G401.6 (cell line): ENCODE measurements around the gene GABRR2.
"Not testable (repeated sequence)": the region's sequence is repeated elsewhere in the genome, so short reads cannot be mapped to it uniquely, and the experiment has no call there.

ENCODE experiments used
- FAIRE-seq: peaks from 2 replicates; lab custom pipeline; 2012; peaks lifted over from hg19 to GRCh38; lab: Jason Lieb, UNC

Gene GABRR2

DNA sequence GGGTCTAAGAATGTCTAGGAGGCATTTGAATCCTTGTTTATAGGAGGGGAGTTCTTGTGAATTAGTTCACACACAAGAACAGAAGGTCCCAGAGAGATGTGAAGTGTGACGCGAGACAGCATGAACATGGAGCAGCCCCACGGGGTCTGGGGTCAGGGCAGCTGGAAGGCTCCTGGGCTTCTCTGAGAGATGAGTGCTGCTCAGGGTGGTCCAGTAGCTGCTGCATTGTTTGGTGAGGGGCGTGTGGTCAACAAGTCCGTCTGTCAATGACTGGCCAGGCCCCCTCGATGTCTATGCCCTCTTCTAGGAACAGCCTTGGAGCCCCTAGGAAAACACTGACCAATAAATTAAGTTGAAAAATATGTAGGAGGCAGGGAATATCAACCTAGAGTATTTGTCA lies 57.8 kb downstream of the GABRR2 start:
- no peak for FAIRE-seq

DNA sequence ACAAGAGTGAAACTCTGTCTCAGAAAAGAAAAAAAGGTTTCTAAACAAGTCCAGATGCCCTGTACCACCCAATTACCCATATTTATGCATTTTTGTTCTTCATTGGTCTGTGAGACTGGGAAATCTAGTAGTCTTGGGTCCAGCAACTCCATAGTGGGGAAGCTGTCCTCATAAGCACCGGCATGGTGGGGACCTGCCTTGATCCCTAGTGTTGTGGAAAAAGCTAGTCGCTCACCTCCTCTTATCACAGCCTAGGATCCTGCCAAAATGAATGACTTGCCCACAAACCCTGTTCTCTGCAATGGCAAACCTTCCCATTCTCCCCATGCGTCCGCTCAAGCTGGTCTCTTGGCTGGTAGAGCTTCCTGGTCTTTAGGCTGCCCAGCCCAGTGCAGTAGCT lies 59.7 kb downstream of the GABRR2 start:
- FAIRE-seq = no peak

DNA sequence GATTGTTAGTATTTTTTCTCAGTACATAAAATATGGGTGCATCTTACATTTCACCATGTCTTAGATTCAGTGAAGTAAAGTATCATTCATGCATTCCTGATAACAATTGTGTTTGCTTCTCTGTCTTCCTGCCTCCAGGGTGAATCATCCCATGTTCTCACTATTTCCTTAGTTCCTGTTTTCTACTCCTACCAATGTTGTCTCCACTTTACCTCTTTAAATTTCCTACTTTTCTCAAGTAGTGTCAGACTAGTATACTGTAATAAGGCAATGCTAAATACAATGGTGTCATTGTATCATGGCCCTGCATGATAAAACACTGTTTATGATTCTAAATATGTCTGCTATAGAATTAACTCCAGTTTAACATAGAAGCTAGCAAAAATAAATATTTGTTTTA lies 60.5 kb downstream of the GABRR2 start:
- no peak for FAIRE-seq

DNA sequence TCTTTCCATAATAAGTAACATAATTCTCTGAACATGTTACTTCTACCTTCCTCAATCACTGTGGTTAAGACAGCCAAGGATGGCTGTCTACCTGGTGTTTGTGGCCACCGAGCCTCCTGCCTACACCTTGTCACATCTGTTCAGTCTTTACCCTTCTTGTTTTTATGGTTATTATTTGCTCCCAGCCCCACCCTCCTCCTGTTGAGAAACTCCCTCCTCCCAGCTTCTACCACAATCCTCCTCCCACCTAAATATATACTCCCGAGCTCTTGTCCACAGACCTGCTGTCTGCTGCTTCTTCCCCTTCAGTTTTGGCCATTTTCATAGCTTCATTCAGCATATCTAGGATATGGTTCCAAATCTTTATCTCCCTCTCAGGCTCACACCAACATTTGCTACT lies 62.2 kb downstream of the GABRR2 start:
- no peak for FAIRE-seq

DNA sequence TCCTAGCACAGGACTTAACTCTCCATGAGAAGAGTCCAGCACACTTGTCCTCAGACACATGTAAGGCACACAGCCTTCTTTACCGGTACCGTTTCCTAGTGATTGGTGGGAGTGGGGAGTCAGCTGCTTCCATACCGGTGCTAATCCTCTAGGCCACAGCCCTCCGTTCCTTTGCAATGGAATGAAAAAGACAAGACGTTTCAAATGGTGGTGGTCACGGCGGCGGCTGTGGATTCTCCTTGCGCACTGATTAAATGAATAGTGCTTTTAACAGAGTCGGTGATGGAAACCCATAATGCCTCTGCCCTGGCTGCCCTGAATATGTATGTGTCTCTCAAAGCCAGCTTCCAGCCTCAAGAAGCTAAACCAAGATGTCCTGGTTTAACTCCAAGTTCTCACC lies 63.1 kb downstream of the GABRR2 start:
- FAIRE-seq = no peak

DNA sequence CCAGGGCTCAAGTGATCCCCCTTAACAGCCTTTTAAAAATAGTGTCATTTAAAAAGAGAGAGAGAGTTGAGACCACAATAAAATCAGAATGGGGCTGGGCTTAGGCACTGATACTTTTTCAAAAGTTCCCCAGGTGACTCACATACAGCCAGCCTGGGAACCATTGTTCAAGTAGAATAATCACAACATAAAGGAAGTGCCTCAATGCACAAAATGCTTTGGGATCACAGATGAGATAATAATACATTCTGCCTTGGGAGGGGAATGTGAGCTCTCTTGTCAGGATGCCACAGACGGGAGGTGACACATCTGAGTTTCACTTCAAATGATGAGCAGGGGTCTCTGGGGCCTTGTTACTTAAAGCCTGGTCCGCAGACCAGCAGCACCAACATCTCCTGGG lies 63.9 kb downstream of the GABRR2 start:
- no peak for FAIRE-seq

DNA sequence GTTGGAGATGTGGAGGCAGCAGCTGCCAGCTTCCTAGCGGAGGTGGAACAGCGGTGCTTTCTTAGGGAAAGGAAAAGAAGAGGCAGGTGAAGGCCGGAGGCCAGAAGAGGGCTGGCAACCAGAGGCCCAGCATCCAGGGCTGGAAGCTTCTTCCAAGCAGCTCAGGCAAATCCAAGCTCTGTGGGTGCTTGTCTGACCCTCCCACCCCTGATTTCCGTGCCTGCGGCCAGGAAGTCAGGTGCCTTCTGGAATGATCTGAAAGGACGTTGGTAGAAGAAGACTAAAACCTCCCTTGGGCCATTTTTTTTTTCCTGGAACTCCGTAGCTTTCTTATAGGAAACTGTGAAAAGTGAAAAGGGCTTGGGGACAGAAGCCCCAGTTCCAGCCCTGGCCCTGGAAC lies 64.9 kb downstream of the GABRR2 start:
- FAIRE-seq = no peak

DNA sequence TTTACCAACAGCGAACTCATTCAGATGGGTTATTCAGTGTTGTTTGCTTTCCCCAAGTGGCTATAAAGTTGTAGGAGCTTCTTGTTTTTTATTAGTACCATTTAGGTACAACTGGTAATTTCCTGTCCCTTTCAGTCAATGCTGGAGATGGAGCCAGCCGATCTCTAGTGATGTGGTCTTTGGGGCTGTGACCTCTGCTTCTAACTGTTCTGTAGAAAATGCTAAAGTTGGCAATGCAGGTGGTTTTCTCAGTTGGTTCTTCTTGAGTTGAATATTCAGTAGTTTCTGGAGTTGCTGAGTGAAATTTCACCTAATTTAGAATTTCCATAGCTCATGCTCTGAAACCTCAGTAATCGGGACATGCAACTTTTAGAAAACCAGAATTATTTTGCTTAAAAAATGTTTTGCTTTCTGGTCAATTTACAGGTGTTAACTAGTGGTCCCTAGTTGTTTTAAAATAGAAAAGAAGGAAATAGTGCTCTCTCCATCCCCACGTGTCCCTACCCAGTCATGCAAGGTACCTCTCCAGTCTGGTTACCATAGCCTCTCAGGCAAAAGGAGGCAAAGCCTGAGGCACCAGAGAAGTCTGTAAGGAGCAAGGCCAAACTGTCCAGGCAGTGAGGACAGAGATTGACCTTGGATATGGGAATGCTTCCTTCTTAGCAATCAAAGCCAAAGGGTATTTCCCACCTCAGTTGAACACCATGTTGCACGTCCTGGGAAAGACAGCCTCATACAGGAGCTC lies 70.7 kb downstream of the GABRR2 start:
- FAIRE-seq = no peak

DNA sequence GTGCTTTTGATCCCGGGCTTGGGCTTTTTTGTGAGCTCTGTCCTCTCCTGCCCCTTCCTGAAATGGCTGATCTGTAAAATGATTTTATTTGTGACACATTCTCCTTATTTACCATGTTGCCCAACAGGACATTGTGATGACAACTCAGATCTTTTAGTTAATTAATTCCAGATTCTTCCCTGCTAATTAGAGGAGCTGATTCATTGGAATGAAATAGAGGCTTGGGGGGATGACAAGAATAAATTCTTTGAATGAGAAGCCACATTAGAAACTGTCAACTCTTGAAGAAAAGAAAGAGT lies 71.8 kb downstream of the GABRR2 start:
- no peak for FAIRE-seq

DNA sequence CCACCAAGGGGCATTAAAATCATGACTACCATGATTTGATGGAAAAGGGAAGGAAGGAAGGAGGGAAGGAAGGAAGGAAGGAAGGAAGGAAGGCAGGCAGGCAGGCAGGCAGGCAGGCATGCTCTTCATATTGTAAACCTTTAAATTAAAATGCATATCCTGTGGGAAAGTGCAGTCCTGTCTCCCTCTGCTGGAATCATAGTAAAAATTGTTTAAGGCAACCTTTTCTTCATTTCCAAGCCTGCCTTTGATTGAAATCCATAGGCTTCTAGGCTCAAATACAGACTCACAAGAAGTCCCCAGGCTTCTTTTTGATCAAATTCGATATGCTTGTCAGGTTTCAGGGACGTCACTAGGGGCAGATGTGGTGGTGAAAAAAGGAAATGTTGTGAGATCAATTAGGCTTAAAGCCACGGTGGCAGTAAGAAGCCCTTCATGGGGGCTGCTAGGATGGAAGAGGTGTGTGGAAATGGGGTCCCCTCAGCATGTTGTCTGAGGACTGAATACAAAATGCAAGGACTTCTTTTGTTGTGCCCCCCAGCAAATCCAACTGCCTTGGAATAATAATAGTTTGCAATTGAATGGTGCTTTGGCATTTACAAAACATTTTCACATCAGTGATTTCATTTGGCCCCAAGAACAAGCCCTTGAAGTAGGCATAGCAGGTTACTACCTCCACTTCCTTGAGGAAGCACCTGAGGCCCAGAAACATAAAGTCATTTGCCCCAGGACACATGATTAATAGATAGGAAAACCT lies 72.3 kb downstream of the GABRR2 start:
- FAIRE-seq = peak; percentile 78

DNA sequence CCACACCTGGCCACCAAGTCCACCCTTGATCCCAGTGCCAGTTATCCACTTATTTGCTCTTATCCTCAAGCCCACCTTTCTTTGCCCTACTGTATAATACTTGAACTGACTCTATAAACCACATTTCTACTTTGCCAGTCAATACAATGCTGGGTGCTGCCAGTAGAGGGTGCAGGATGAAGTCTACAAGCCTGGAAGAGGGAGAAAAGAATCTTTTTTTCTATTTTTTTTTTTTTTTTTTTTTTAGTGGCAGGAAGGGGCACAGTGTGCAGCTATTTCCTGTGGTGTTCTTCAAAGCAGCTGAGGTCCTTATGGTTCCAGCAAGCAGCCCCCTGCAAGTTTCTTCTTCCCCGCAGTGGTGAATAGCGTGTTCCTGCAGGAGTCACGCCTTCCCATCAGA lies 75.8 kb downstream of the GABRR2 start:
- no peak for FAIRE-seq

DNA sequence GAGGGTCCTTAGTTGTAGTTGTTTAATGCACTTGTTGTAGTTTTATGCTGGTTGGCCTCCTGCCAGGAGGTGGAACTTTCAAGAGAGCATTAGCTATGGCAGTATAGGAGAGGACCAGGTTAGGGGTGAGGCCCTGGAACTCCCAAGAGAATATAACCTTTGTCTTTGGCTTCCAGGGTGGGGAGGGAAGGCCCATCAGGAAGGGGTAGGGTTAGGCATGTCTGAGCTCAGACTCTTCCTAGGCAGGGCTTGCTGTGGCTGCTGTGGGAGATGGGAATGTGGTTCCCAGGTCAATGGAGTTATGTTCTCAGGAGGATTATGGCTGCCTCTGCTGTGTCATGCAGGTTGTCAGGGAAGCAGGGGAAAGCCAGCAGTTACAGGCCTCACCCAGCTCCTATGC lies 77.9 kb downstream of the GABRR2 start:
- no peak for FAIRE-seq

DNA sequence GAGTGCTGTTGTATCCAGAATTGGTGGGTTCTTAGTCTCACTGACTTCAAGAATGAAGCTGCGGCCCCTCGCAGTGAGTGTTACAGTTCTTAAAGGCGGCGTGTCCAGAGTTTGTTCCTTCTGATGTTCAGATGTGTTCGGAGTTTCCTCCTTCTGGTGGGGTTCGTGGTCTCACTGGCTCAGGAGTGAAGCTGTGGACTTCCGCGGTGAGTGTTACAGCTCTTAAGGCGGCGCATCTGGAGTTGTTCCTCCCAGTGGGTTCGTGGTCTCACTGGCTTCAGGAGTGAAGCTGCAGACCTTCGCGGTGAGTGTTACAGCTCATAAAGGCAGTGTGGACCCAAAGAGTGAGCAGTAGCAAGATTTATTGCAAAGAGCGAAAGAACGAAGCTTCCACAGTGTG lies 81.5 kb downstream of the GABRR2 start:
- not testable (repeated sequence) for FAIRE-seq

DNA sequence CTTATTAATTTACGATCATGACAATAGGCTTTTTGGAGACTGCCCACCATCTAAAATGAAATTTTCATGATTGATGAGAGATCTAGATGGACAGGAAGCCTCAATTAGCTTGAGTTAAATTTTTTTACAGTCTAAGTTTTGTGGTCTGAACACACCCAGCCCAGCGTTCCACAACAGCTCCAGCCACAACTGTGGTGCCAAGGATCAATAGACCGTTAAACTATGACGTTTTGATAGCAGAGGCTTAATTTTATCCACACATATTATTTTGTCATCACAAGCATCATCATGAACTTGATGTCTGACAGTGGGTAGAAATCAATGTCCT lies 92.4 kb downstream of the GABRR2 start:
- FAIRE-seq = no peak

DNA sequence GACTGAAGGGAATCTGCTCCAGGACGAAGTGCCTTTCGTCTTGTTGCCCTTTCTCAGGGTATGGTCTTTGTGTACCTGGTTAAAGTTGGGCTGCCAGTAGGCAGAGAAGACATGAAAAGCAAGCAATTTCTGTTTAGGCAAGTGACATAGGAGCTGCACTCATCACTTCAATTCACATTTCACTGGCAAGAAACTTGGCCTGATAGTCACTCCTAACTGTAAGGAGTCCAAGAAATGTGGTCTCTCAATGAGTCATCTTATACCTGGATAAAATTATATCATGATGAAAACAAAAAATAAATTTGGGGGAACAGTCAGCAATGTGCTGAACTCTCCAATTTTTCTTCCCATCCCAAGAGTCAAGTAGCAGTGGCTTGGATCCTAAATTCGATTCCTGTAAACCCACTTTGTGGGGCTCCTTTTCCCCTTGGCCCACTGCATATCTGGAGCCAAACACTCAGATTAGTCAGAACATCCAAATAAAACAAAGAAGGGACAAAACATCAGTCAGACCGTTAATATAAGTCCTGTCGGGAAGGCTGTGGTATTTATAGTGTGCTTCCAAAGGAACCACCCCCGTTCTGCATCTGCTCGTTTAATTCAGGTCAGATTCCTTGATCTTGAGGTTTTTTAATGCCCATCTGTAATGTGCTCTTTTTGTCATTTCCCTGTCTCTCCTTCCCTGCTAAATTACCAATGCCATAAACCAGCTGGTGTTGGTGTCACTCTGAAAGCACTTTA lies 93.0 kb downstream of the GABRR2 start:
- FAIRE-seq = no peak

DNA sequence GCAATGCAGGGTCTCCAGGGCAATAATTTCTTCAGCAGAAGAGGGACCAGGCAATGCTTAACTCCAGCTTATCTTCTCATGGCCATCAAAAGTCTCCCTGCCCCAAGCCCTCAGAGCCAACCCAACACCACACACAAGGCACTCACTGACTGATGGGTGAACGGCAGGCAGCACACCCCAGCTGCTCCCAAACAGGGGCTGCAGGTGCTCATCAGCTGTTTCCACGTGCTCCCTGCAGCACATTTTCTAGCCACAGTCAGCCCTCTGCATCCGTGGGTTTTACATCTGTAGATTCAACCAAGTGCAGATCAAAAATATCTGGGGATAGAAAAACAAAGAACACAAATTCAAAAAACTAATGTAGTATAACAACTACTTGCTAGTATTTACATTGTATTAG lies 94.0 kb downstream of the GABRR2 start:
- FAIRE-seq = no peak

DNA sequence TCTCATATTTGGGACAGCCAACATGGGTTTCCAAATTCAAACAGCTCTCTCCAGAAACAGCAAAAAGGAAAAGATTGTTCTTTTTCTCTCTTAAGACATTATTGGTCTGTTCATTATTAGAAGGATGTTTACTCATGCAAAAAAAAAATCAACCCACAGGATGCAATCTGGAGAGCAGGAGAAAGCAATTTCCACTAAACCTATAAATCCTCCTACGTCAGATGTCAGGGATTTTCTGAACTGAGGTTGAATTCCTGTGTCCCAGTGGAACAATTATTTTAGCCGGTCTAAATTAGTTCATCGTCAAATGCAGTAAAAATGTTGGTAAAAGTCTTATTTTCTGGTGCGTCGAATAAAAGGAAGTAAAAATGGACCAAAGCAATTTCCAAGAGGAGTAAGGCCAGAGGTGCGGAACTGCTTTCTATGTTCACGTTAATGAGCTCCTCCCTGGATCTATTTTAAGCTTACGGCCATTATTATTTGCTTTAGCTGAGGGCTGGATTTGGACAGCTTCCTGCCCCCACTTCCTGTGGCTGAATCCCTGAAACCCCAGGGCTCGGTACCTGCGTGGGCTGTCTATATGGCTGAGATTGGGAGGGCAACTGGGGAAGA lies 97.7 kb downstream of the GABRR2 start, which contains the start of gene GABRR1:
Gene GABRR1 (minus strand): TSS at position 60 of the 612 bp plus-strand sequence. CDS start 36 bp downstream, at position 24.
- FAIRE-seq = no peak

DNA sequence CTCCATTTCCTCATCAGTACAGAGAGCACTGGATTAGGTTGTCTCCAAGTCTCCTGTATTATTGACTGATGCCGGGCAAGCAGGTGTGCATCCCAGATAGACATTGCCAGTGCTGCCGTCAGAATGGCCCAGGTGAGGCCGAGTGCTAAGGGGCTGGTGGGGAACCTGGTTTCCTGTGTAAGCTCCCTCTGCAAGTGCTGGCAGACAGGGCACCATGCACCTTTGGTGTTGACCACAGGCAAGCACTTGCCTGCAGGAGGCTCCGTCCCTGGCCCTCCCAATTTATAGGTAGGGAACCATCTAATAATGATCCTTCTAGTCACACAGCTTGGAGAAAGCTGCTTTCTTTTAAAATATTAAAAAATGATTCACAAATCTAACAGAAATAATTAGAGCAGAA lies 98.7 kb downstream of the GABRR2 start:
- FAIRE-seq = no peak

DNA sequence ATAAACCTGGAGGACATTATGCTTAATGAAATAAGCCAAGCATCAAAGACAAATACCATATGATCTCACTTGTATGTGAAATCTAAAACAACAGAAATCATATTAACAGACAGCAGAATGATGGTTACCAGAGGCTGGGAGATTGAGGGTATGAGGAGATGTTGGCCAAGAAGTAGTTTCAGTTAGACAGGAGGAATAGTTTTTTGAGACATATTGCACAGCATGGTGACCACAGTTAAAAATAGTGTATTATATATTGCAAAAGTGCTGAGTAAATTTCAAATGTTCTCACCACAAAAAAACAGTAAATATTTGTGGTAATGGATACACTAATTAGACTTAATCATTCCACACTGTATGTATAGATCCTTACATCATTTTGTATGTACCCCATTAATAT lies 99.7 kb downstream of the GABRR2 start:
- no peak for FAIRE-seq

DNA sequence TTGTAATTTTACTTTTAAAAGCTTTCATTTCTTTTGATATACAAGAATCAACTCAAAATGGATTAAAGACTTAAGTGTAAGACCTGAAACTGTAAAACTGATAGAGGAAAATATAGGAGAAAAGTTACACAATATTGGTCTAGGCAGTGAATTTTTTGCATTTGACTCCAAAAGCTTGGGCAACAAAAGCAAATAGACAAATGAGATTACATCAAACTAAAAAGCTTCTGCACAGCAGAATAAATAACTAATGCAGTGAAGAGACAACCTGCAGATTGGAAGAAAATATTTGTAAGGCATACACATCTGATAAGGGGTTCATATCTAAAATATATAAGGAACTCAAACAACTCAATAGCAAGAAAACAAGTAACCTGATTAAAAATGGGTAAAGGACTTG lies 100.9 kb downstream of the GABRR2 start:
- no peak for FAIRE-seq

DNA sequence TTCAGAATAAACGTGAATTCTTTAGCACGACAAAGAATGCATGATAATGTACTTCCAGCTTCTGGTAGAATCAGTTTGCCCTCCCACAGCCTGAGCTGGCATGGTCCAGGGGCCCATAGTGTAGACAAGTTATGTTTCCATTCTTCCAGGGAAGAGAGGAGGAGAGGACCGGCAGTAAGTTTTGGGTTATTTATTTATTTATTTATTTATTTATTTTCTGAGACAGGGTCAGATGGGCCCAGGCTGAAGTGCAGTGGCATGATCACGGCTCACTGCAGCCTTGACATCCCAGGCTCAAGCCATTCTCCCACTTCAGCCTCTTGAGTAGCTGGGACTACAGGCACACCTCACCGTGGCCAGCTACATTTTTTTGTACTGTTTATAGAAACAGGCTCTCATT lies 102.6 kb downstream of the GABRR2 start:
- FAIRE-seq = no peak

DNA sequence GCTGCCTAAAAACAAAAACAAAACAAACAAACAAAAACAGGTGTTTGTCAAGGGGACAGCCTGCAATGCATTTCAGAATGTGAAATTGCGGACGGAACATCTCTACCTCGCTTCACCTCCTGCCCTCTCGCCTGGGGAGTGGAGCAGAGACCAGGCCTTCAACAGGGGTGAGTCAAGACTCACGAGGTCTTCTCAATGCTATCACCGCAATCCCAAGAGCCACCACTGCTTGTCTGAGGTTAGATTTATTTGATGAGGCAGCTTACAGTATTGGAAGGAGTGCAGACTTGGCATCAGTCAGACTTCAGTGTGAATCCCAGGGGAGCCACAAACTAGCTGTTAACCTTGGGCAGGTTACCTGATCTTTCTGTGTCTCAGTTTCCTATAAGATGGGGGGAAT lies 105.6 kb downstream of the GABRR2 start:
- FAIRE-seq = no peak

DNA sequence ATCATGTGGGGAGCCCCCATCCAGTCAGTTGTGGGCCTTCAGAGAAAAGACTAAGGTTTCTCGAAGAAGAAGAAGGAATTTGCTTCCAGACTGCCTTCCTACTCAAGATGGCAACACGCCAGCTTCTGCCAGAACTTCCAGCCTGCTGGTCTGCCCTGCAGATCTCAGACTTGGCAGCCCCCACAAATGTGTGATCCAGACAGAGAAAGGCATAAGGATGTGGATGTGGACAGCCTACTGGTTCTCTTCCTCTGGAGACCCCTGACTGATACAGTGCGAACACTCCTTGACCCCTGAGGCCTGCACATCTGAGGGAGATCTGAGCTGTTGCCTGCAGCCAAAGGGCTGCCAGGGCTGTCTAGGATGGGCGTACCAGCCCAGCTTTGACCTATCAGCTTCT lies 106.5 kb downstream of the GABRR2 start:
- no peak for FAIRE-seq
